ENCODE results near the gene FRS2. TPM values are rescaled to one million over a fixed set of nuclear protein-coding genes. Genes with fewer than 3 reads are reported as not detected.

FRS2 gene
- total RNA-seq, 1 experiment from 2014 or later = 33.7 TPM

DNA sequence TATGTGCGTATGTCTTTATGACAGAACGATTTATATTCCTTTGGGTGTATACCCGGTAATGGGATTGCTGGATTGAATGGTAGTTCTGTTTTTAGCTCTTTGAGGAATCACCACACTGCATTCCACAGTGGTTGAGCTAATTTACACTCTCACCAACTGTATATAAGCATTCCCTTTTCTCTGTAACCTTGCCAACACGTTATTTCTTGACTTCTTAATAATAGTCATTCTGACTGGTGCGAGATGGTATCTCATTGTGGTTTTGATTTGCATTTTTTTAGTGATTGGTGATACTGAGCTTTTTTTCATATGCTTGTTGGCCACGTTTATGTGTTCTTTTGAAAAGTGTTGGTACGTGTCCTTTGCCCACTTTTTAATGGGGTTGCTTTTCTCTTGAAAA, 49.7 kb downstream of the FRS2 start:
- H2BK15ac ChIP-seq (ENCODE audit: low read depth, low read length) = no peak overlapping the region
- H3K9ac ChIP-seq (ENCODE audit: extremely low read depth, insufficient read length, low read length) = no peak overlapping the region
- no peak overlapping the region for H2AFZ ChIP-seq (ENCODE audit: low read length)
- no peak overlapping the region for H3K18ac ChIP-seq (ENCODE audit: insufficient read length, low read depth, low read length)
- no peak overlapping the region for H3K56ac ChIP-seq (ENCODE audit: insufficient read length, low read depth, low read length)
- no peak overlapping the region for H3K4ac ChIP-seq (ENCODE audit: low read depth, low read length)
- H3K27me3 ChIP-seq (ENCODE audit: insufficient read depth, low read length) = no peaks in the 10 kb centered on the region
- no CpG with 5 or more reads among the region's 7 CpGs for WGBS (ENCODE audit: extremely low coverage, insufficient read length, low lambda C conversion rate)
- no peak overlapping the region for H2BK5ac ChIP-seq (ENCODE audit: insufficient read length, low read length)
- TF ChIP-seq, protein P1, sequence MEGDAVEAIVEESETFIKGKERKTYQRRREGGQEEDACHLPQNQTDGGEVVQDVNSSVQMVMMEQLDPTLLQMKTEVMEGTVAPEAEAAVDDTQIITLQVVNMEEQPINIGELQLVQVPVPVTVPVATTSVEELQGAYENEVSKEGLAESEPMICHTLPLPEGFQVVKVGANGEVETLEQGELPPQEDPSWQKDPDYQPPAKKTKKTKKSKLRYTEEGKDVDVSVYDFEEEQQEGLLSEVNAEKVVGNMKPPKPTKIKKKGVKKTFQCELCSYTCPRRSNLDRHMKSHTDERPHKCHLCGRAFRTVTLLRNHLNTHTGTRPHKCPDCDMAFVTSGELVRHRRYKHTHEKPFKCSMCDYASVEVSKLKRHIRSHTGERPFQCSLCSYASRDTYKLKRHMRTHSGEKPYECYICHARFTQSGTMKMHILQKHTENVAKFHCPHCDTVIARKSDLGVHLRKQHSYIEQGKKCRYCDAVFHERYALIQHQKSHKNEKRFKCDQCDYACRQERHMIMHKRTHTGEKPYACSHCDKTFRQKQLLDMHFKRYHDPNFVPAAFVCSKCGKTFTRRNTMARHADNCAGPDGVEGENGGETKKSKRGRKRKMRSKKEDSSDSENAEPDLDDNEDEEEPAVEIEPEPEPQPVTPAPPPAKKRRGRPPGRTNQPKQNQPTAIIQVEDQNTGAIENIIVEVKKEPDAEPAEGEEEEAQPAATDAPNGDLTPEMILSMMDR (conservative IDR thresholded peaks at IDR 0.05) = no peak
- H3K9me3 ChIP-seq (ENCODE audit: control insufficient read depth, low read depth, low read length) = no peaks in the 10 kb centered on the region
- H3K23ac ChIP-seq (ENCODE audit: insufficient read length, low read depth, low read length) = no peak overlapping the region
- peaks cover 18% of the 10 kb centered on the region; the same call in 1 of the 2 replicates for H3K79me2 ChIP-seq (ENCODE audit: insufficient read depth, low read length)
- Mint-ChIP-seq H3K27ac (no peak overlapping the region), H3K27me3 (ENCODE audit: low read depth) (no peaks in the 10 kb centered on the region), H3K4me1 (peaks cover 10 to 18% of the 10 kb centered on the region in 2 experiments), H3K9me3 (peaks cover 23 to 28% of the 10 kb centered on the region in 2 experiments), H3K36me3 (ENCODE audit: insufficient read depth in 1 of 3, low read depth in 3 of 3) (peaks cover 0 to 37% (median 11%) of the 10 kb centered on the region in 3 experiments; a peak in 5 of 7 replicates), H3K4me3 (no peak overlapping the region)
- no peak overlapping the region for H3K4me2 ChIP-seq (ENCODE audit: insufficient read depth, insufficient read length, low read length)
- no peak overlapping the region for H2BK20ac ChIP-seq (ENCODE audit: low read depth, low read length, poor library complexity, severe bottlenecking)
- peaks cover 3% of the 10 kb centered on the region; the same call in 1 of the 2 replicates for H3K4me1 ChIP-seq (ENCODE audit: insufficient read depth, low read length)
- H4K5ac ChIP-seq (ENCODE audit: insufficient read length, low read depth, low read length) = no peak overlapping the region
- no peaks in the 10 kb centered on the region for H3K23me2 ChIP-seq (ENCODE audit: insufficient read length, low read depth, low read length, poor library complexity, severe bottlenecking)
- no peak overlapping the region for H2BK120ac ChIP-seq (ENCODE audit: low read depth, low read length, poor library complexity, severe bottlenecking)
- DNase-seq = no peak
- H3T11ph ChIP-seq (ENCODE audit: low read length) = no peak overlapping the region
- H3K14ac ChIP-seq (ENCODE audit: insufficient read depth, low read length) = no peak overlapping the region
- H4K8ac ChIP-seq (replicated peaks; ENCODE audit: insufficient read length, low read depth, low read length) = no peak overlapping the region
- H2AK5ac ChIP-seq (ENCODE audit: insufficient read length, low read length) = no peak overlapping the region
- H3K27ac ChIP-seq (ENCODE audit: insufficient read length, low read depth, low read length) = no peak overlapping the region
- H4K20me1 ChIP-seq (ENCODE audit: control insufficient read depth, insufficient read depth, insufficient read length) = no peaks in the 10 kb centered on the region
- no peak overlapping the region for H4K91ac ChIP-seq (ENCODE audit: insufficient read length, low read depth, low read length)
- no peak overlapping the region for H2BK12ac ChIP-seq (ENCODE audit: insufficient read length, low read depth, low read length)
- H3K79me1 ChIP-seq (ENCODE audit: insufficient read depth, low read depth, low read length, poor library complexity, severe bottlenecking) = peaks cover 5% of the 10 kb centered on the region
